G401 (cell line): ENCODE data around the gene SPI1. TPM values are rescaled to one million over a fixed set of nuclear protein-coding genes. Genes with fewer than 3 reads are reported as not detected.

Experiments
- DNase-seq: peaks from one replicate; pipeline ENCODE4 v3.0.0-alpha.2; 2015; ENCODE audit warnings: low spot score
- in situ Hi-C: cut with HindIII; loops from 2 replicates; pipeline ENCODE4 v1.10.0; 2016; ENCODE audit warnings: low sequenced_read_pairs, mixed read lengths
- total RNA-seq: library from RNA; depleted of rRNA; stranded (reverse); fragments of >200 nt; shearing (Covaris generic); gene quantifications from 2 replicates; pipeline ENCODE4 v1.2.3, GENCODE V29; 2014

SPI1 gene
- total RNA-seq, 1 experiment from 2014 or later = not detected

DNA sequence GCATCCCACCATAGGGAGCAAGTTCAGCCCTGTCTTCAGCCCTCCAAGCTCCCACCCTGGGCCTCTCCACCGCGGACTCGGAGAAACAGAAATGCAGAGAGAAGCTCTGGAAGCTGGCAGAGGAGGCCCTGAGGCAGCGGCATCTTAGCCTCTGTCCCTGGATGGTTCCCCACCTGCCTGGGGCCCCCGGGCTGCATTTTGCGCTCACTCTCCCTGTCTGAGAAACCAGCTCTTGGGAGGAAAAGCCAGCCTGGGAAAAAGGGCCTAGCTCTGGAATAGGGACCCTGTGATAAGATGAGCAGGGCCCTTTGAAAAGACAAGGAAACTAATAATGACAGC is 12.0 kb upstream of the SPI1 start:
- no peak for DNase-seq
- in situ Hi-C loops = no loop called here

DNA sequence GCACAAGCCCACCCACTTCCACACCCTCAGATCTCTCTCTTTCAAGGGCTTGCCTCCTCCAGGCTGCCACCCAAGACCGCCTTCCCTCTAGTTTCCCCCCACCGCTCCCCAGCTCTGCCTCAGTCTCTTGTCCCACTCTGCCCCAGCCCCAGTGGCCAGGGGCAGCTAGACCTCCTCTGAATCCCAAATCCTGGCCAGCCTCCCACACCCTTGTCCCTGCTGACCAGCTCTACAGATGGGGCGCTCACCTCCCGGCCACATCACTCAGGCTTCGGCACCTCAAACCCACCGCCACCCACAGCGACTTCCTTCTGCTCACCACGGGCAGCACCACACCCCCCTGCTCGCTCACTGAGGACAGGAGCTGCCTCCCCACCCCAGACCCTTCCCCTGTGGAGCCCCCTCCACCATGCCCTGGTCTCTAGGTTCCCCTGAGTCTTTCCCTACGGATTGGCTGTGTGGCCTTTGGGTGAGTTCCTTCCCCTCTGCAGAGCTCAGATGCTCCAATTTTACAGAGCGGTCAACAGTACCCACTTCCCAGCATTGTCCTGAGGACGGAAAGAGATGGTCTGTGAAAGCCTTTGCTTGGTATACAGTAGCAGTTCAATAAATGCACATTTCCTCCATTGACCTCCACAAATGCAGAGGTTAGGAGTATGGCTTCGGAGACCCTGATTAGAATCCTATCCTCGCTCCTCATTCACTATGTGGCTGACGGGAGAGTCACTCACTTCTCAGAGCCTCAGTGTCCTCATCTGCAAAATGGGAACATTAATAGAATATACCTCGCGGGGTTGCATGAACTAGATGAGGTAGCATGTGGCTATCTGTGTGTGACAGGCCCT is 11.5 kb upstream of the SPI1 start:
- in situ Hi-C loops = no loop called here
- DNase-seq = no peak

DNA sequence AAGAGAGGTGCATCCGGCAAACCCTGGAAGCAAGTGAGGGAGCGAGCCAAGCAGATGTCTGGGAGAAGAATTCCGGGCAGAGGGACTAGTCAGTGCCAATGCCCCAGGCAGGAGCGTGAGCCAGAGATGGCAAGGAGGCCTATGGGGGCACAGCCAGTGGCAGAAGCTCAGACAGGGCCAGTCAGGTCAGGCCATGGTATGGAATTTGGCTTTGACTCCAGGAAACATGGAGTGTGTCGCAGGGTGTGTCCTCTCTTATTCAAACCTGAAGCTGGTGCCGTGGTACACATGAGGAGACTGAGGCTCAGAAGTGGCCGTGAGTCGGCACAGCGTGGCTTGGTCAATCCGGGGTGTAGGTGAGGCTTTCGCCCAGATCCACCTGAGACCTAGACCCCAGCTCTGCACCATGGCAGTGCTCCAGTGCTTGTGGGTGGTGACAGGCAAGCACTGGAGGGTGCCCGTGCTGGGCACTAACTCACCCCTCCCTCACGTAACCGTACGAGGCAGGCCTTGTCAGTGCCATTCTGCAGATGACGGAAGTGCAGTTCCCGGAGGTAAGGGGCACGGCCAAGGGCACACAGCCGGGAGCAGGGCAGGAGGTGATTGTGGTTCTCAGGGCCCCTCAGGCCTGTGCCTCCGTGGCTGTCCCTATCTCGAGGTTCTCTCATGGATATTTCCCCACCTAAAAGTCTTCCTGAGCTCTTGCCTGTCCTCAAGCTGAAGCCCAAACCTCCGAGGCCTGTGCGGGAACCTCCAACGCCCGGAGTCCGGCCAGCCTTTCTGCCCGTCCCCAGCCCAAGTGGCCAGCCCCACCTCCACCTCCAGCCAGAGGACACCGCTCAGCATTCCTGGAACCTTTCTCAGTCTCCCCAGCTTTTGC is 10.6 kb upstream of the SPI1 start:
- DNase-seq = no peak
- in situ Hi-C loops = no loop called here

DNA sequence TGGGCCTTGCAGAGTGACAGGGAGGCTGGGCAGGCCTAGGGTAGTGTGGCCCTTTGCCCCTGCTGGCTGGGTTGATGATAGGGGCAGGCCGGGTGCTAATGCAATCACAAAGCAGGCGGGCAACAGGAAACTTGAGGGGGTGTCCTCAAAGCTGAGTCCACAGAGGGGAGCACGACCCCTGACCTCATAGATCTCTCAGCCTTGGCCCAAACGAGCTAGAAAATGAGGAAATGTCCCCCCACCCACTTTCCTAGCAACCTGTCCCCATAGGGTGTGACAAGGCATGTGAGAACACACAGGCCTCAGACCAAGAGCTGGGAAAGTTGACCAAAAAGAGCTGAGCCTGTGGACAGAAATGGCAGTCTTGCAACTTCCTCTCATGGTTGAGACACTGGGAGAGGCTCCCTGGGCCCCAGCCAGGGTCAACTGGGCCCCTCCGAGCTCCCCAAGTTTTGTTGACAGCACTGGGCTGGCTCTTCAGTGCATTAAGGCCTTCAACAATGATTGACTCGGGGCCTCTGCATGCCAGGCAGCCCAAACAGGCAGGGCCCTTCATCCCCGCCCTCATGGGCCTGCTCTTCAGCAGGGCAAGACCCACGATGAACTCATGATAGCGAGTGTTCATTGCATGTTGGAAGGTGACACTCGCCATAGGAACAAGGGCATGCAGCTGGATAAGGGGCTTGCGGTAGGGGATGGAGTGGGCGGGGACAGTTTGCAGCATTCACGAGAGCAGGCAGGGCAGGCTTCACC is 9.8 kb upstream of the SPI1 start:
- in situ Hi-C loops = no loop called here
- no peak for DNase-seq

DNA sequence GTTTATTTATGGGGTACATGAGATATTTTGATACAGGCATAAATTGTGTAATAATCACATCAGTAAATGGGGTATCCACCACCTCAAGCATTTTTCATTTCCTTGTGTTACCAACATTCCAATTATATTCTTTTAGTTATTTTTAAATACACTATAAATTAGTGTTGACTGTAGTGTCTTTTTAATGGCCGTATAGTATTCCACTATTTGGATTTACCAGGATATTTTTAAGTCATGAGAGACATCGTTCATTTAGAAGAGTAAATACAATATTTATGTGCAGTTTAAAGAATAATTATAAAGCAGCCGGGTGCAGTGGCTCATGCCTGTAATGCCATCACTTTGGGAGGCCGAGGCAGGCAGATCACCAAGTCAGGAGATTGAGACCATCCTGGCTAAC is 6.2 kb upstream of the SPI1 start:
- in situ Hi-C loops = no loop called here
- DNase-seq = no peak

DNA sequence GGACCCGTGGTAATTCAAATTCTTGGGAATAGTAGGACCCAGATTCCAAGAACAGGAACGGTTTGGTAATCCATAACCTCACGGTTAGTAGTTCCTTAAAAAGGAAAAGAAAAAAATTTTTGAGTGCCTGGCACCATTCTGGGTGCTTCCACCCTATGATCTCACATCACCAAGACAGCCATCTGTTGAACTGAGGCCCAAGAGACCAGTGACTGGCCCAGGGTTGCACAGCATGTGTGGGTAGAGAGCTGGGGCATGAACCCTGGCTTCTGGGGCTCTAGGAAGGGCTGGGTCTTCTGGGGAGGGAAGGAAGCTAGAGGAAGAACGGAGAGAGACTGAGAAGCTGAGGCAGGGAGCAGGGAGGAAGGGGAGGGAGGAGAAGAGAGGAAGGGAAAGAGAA is 4.7 kb upstream of the SPI1 start:
- in situ Hi-C loops = no loop called here
- DNase-seq = no peak

DNA sequence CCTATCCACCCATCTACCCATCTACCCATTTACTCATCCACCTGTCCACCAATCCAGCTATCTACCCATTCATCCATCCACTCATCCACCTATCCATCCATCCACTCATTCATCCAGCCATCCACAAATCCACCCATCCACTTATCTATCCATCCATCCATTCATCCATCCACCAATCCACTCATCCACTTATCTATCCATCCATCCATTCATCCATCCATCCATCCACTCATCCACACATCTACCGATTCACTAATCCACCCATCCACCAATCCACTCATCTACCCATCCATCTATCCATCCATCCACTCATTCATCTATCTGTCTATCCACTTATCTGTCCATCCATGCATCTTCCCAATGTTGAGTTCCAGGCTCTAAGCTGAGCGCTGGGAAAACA is 1.7 kb upstream of the SPI1 start:
- DNase-seq = no peak
- in situ Hi-C loops = no loop called here

DNA sequence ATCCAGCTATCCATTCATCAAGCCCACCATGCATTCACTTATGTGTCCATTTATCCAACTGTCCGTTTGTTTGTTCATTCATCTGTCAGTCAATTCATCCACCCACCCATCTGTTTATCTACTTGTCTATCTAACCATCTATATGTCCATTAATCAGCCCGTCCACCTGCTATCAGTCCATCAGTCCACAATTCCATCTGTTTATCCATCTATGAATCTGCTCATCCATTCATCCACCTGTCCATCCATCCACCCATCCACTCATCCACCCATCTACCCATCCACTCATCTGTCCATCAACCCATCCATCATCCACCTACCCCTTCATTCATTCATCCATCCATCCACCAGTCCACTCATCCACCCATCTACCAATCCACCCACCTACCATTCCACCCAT is 970 bp upstream of the SPI1 start:
- DNase-seq = no peak
- in situ Hi-C loops = no loop called here

DNA sequence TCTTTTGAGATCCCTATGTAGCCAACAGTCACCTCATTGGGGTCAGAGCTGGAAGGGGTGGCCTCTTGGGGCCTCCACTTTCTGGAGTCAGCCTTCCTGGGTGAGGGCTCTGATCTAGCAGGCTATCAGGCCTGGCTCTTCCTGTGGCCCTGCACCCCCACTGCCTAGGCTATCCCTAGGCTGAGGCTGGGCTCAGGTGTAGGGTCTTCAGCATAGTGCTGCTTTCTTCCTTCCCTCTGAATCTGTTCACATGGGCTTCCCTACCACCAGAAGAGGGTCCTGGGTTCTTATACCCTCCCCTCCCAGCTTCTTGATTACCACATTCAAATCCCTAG is 456 bp upstream of the SPI1 start:
- in situ Hi-C loops = no loop called here

DNA sequence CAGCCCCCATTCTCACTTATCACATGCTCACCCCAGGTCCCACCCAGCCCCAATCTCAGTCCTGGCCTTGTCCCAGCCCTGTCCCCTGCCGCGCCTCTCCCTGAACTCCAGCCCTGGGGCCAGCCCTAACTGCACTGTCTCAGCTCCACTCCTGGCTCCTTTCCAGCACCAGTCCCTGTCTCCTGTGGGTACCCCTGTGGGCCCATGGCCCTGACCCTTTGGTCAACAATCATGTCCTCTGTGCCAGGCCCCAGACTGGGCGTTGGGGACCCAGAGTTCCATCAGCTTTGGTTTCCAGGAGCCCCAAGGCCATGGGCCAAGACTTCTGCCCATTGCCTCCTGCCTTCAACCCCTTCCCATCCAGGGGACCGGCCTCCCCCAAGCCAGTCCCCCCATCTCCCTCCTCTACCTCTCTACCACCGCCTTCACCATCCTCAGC is 757 bp downstream of the SPI1 start:
- in situ Hi-C loops = no loop called here
- no peak for DNase-seq

More for the DNA sequence above, 456 bp upstream of the SPI1 start:
- DNase-seq = no peak

DNA sequence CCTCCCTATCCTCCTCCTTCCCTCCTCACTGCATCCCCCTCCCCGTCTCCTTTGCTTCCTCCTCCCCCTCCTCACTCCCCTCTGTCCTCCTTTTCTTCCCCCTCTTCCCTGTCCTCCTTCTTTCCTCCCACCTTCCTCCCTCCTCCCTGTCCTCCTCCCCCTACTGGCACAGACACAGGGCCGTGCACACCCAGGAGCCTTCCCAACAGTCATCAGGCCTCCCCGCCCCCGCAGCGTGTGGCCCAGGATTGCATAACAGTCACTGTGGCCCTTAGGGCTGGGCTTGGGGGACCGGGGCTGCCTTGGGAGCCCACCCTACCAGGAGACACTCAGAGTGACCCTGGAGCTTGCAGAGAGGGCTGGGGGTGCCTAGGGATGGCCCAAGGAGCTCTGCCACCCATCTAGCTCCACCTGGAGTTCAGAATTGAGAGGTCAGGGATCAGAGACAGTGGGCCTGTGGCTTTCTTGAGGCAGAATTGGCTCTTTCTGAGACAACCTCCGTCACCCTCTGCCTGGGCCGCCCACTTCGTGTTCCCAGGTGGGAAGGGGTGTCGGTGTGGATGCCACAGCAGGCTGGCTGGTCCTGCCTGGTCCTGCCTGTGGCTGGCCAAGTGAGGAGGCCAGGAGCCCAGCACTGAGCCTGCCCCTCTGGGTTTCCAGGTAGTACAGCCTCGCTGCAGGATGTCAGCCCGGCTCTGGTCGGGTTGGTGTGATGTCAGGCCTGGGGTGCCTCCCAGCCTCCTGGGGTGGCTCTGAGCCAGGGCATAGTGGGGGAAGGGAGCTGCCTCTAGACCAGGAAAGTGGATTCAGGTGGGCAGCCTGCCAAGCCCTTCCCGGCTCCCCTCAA is 1.6 kb downstream of the SPI1 start:
- DNase-seq = no peak
- in situ Hi-C loops = no loop called here

DNA sequence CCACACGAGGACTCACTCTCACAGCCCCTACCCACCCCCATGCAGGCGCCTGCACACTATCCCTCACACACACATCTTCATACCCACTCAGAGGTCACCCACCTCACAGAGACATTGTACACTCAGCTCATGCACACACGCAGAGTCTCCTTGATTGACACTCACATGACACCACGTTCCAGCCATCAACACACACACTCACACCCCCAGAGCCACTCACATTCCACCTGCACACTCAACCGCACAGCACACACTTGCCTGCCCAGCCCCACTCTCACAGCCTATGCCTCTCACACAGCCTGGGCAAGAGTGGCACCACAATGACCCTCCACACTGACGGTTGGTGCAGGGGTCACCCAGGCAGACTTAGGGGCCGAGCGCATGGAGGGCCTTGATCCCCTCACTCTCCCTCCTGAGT is 2.2 kb downstream of the SPI1 start:
- in situ Hi-C loops = no loop called here
- DNase-seq = no peak

DNA sequence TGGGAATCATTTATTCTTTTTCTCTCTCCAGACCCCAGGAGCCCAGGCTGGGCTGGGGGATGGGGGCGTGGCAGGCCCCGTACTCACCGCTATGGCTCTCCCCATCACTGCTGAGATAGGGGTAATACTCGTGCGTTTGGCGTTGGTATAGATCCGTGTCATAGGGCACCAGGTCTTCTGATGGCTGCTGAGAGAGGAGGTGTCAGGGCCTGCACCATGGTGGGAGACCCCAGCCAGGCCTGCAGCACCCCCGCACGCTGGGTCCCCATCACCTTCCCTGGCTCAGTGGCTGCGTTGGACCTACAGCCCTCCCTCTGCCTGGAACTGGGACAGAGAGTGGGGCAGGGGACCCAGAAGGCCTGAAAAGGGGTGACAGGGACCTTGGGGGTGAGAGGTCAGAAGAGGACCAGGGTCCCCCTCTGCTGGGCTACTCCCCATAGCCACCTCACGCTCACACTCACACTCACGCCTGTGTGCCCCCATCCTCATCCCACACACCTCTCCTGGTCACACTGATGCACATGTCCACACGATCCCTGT is 2.7 kb downstream of the SPI1 start:
- in situ Hi-C loops = no loop called here
- DNase-seq = no peak

DNA sequence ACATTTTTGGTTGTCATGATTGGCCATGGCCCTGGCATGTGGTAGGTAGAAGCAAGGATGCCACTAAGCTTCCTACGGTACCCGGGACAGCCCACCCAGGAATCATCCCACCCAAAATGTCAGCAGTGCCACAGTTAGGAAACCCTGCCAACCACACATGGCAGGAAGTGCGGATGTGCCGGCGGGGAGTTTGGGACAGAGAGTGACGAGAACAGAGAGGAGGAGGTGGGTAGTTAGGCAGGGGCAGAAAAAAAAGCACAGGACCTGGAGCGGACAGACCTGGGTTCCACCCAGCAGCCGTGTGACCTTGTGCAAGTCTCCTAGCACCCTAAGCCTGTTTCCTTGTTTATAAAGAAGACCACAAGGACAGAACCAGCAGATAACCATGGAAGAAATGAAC is 3.3 kb downstream of the SPI1 start:
- DNase-seq = no peak
- in situ Hi-C loops = no loop called here

DNA sequence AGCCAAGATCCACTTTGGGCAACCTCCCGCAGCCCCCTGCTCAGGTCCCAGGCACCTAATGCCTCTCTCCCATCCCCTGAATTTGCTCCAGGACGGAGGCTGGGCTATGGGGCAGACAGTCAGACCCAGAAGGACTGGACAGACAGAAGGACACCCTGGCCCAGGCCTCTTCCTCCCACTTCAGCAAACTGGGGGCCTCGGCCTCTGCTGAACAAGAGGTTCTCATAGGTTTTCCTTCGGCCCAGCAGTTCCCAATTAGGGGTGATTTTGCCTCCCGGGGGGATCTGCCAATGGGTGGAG is 3.7 kb downstream of the SPI1 start:
- in situ Hi-C loops = no loop called here
- no peak for DNase-seq

DNA sequence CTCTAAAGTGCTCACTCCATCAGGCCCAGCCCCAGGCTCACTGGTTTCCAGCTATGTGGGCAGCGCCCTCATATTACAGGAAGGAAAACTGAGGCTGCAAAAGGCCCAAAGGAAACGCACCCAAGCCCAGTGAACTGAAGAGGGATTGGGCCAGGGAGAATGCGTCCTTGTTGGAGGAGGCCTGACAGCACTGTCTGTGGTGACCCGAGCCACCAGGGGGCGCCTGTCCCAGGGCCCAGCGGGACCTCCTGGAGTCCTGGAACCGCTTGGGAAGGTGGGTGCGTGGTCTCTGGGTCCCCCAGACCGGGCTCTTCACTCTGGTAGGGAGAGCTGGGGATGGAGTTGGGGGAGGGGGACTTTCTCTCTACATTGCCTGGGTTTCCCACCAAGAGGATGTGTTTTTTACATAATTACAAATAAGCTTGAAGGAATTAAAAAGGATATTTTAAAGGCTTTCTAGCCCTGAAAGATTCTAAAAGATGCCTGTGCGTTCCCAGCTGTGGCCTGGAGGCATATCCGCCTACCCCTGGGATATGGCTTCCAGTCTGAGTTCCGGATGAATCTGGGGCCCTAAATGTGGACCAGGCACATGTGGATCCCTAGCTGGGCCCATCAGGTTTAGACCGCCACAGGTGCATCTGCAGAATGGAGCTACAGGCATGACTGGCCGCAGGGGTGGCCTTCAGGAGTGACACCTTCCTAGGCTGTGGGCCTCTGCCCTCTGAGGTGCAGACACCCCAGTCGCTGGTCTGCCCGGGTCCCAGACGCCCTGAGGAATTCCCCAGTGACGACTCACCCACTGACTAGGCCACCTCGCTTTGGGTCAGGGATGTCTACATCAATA is 4.2 kb downstream of the SPI1 start:
- DNase-seq = peak; percentile 78
- in situ Hi-C loops = no loop called here

DNA sequence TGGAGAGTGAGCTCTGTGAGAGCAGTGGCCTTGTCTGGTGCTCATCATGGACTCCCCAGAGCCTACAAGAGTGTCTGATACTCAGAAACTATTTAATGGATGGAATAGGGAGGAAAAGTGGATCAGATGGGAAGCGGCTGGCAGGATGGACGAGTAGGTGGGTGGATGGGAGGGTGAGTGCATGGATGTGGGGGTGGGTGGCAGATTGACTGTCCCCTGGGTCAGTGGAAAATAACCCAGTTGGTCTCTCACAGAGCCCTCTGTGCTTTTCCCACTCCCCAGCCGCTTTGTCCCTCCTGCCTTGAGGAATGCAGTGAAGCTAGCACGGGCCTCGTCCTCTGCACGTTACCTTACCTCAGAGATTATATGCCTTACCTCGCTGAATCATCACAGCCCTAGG is 5.9 kb downstream of the SPI1 start:
- no peak for DNase-seq

DNA sequence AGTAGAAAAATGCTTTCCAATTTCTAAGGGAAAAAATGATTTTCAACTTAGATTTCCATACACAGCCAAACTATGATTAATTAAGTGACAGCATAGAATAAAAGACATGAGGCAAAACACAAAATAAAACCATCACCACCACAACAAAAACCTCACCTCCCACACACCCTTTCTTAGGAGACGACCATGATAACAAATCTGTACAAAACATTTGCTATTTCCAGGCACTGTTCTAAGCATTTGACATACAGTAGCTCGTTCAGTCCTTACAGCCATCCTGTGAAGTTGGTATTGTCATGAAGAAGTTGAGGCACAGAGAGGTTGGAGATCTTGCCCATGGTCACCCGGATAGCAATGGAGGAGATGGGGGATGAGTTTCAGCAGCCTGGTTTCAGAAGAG is 8.7 kb downstream of the SPI1 start:
- in situ Hi-C loops = no loop called here
- DNase-seq = no peak

More for the DNA sequence above, 5.9 kb downstream of the SPI1 start:
- in situ Hi-C loops = no loop called here
